NCI-H2196 treated with DMSO at 0.1 percent for 48 hours (cell line): Measurements from ENCODE around the gene PCBP3.
"Not testable (repeated sequence)": the region's sequence is repeated elsewhere in the genome, so short reads cannot be mapped to it uniquely, and the experiment has no call there.

Experiments
- DNase-seq: peaks from one replicate; lab custom pipeline; 2025; ENCODE audit not compliant: unreplicated experiment; lab: John Stamatoyannopoulos, UW

Gene PCBP3

DNA sequence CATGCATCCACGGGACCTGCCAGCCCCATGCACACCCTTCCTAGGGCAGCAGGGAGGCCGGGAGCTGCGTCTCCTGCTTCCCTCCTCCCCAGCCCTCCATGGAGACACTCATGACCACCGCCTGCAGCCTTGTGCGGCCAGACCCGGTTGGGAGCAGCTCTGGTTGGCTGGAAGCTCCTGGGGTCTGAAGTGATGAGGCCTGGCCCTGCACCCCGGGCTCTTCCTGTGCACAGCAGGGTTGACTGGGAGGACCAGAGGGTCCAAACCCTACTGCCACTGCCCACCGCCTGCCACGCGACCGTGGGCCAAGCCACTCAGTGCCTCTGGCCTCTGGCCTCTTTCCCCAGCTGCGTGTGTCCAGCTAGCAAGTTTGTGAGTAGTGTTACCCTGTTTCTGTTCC is 226.9 kb downstream of the PCBP3 start:
- DNase-seq = no peak

DNA sequence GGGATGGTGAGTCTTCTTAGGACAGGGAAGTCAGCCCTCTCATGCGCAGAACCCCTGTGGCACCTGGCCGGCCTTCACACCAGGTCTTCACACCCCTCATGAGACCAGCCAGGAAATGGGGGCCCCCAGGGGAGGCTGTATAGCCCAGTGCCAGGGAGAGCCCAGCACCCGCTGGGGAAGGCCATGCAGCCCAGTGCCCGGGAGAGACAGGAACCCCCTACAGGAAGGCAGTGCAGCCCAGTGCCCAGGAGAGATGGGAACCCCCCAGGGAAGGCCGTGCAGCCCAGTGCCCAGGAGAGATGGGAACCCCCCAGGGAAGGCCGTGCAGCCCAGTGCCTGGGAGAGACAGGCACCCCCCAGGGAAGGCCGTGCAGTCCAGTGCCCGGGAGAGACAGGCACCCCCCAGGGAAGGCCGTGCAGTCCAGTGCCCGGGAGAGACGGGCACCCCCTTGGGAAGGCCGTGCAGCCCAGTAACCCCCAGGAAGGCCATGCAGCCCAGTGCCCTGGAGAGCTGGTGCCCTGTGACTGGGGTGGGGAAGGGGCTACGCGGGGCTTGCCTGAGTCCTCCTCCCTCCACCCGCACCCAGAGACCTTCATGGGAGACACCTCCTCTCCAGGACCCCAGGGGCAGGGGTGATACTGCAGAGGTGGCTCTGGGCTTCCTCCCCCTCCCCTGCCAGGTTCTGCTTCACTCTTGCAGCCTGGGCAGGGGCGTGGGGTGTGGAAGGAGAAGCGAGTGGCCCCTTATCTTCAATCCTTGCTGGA is 227.5 kb downstream of the PCBP3 start:
- DNase-seq = no peak

DNA sequence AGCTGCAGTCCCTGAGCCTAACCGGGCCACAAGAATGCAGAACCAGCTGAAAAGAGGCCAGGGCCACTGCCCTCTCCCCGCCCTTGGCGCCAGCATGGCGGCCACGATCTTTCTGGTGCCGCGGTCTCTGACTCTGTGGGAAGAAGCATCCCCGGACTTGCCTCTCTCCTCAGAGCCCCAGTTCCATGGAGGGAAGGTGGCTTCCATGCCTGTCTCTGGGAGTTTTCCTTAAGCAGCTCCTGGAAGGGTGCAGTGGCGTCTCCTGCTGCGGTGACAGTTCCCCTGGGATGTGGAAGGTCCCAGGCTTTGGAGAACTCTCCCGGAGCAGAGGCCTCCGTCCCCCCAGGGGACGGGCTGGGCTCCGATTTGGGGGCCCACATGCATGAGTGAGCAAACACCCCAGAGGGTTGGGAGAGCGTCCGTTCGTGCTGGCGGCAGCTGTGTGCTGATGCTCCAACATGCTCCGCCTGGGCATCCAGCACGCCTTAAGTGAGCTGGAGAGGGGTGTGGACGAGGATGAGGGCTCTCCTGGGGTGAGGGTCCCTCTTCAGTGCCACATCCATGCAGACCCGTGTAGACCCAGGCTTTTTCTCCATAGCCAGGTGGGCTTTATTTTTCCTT is 228.2 kb downstream of the PCBP3 start:
- no peak for DNase-seq

DNA sequence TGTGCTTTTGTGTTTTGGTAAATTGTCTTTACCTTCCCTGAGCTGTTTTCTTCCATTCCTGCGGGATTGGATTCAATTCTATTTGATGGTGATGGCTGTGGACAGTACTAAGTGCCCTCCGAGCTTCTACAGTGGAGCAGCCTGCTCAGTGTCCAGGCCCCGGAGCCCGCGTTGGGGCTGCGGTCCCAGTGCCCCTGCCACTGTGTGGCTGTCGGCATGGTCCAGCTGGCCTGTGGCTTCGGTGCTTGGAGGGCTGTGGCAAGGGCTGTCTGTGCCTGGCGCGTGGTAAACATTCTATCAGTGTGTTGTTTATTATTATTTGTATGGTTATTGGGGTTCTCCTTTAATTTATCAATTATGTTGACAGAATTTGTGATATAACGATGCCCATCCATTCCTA is 228.9 kb downstream of the PCBP3 start:
- DNase-seq = no peak

DNA sequence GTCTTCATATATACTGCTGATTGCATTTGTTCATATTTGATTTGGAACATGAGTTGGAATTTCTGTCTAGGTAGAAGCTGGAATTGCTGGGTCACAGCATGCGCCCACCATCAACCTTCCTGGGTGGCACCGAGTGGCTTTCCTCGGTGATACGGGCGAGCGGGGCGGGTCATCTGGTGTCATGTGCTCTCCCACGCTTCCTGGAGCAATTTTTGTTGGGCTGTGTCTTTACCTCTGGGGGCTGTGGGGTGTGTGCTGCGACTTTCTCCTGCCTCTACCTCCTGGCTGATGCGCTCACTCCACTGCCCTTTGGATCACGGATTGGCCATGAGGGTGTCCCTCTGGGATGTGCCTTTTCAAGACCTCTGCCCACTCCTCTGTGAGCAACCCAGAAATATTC is 229.4 kb downstream of the PCBP3 start:
- DNase-seq = no peak

DNA sequence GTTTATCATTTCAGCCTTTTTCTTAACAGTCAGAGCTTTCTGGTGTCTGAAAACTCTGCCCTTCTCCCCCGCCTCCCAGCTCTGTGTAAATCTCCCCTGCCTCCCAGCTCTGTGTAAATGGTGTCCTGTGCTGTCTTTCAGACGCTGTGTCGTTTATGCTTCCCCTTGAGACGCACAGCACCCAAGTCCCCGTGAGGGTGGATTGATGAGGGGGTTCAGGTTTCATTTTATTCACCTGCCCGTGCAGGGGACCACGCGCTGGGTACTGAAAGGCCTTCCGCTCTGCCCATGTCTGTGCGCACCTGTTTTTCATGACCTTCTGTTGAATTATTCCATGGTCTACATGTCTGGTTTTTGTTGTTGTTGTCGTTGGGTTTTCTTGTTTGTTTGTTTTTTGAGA is 229.9 kb downstream of the PCBP3 start:
- no peak for DNase-seq

DNA sequence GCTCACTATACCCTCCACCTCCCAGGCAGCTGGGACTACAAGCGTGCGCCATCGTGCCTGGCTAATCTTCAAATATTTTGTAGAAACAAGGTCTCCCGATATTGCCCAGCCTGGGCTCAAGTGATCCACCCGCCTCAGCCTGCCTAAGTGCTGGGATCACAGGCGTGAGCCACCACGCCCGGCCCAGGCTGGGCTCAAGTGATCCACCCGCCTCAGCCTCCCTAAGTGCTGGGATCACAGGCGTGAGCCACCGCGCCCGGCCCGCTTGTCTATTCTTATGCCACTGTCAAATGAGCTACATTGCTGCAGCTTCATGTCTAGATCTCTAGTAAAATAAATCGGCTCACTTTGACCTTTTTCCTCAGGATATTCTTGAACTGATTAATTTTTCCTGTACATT is 230.3 kb downstream of the PCBP3 start:
- DNase-seq = no peak

DNA sequence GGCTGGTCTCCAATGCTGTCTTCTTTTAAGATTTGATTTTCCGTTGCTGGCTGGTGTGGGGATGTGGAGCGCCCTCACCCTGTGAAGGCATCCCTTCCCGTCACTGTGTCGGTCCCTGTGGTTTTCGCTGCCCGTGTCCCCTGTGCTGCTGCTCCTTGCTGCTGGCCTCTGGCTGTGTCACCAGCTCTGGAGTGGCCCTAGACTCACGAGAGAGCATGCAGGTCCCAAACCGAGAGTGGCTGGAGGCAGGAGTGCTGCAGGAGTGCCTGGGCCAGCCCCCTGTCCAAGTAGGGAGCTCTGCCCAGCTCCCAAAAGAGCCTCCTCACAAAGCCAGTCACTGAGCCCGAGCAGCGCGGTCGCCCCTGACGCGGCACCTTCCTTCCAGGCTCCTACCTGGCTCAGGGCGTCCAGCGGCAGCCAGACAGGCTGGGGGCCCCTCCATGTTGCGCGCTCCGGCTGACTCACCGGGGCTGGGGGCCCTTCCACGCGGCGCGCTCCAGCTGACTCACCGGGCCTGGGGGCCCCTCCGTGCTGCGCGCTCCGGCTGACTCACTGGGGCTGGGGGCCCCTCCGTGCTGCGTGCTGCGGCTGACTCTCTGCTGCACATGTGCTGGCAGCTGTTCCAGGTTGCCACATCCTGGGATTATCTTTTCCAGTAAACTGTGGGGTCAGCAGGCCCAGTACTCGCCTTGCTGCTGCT is 231.3 kb downstream of the PCBP3 start:
- no peak for DNase-seq

DNA sequence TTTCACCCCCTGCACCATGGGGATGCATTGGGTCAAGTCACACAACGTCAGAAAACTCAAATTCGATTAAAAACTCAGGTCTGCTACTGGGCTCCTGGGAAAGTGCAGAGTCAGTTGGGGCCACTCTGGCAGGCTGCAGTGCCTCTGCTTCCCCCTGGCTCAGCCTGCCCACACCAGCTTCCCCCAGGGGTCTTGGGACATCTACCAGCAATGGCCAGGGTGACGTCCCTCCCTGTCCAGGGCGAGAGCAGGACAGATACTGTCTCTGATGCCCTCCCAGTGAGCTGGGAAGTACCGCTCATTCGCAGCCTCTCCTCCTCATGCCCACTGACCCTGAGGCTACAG is 231.9 kb downstream of the PCBP3 start:
- no peak for DNase-seq

DNA sequence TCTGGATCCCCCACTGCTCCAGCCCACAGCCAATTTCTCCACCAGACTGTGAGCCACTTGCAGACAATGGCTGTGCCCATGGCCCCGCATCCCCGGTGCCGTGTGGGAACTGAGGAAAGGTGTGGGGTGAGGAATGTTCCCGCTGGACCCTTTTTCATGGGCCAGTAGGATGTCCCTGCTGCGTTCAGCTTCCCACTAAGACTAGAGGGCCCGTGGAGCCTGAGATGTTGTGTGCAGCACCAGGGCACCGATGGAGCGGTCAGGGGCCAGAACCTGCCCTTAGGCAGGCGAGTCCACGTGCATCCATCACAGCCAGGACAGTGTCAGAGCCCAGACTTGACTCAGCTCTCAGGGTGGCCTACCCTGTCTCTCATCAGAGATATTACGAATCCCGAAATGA is 232.4 kb downstream of the PCBP3 start:
- no peak for DNase-seq

DNA sequence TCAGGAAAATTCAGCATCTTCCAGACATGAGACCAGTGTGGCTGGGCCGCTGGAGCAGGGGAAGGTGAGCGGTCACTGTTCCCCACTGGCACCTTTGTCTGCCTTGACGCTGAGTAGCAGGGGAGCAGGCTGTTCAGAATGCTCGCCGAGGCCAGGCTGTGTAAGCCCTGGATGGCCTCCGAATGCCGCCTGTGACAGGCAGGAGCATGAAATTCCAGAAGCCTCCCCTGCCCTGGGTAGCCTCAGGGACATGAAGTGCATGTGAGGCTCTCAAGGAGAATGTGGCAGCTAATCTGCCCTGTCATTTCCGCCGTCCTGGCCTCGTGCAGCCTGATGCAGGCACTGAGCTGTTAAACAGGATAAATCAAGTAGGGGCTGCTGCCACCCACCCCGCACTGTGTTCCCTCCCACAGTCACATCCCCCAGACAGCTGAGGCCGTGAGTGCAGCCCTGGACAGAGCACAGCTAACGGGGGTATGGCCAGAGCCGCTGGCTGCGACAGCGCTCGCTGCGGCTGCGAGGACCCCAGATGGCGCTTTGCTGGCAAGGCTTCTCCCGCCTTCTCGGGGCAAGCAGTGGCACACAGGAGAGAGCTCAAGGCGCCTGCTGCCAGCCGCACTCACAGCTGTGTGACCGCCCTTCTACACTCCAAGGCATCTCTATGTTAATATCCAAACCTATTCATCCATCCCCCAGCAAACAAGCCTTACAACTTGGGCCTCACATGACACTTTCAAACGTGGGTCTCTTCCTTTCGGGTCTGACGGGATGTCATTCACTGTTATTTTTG is 233.1 kb downstream of the PCBP3 start:
- no peak for DNase-seq

DNA sequence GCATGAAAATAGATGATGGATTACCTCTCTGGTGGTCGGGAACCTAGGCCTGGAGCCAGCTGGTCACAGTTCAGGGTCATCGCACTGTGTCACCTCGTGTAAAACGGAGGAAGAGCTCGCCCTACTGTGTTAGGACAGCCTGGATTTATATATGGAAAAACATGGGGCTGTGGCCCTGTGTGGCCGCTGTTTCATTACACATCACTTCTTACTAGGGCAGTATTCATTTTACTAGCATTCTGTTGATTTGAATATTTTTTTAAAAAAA is 233.6 kb downstream of the PCBP3 start:
- DNase-seq = no peak

DNA sequence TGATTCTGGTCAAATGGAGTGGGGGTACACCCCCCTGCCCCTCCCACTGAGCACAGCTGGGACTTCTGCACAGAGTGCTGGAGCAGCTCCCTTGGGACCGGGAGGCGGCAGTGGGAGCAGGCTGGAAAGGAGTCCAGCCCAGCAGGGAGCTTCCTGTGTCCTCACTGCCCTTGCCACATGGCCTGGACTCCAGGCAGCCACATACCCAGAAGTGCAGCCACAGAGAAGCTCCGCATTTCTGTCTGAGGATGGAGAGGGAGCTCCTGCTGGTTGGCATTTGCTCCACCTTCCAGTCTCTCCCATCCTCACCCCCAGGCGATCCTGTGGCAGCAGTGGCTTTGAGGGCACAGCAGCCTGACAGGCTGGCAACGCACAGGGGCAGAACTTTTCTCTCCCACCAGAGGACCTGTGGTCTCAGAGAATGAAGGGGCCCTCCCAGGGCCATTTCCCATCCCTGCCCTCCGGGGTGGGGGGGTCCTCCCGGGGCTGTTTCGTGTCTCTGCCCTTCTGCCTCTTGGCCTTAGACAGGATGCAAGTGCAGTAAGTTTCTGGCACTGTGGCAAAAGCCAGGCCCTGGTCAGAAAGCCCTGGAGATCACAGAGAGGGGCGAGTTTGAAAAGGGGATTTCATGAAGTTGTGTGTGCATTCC is 234.4 kb downstream of the PCBP3 start:
- DNase-seq = no peak

DNA sequence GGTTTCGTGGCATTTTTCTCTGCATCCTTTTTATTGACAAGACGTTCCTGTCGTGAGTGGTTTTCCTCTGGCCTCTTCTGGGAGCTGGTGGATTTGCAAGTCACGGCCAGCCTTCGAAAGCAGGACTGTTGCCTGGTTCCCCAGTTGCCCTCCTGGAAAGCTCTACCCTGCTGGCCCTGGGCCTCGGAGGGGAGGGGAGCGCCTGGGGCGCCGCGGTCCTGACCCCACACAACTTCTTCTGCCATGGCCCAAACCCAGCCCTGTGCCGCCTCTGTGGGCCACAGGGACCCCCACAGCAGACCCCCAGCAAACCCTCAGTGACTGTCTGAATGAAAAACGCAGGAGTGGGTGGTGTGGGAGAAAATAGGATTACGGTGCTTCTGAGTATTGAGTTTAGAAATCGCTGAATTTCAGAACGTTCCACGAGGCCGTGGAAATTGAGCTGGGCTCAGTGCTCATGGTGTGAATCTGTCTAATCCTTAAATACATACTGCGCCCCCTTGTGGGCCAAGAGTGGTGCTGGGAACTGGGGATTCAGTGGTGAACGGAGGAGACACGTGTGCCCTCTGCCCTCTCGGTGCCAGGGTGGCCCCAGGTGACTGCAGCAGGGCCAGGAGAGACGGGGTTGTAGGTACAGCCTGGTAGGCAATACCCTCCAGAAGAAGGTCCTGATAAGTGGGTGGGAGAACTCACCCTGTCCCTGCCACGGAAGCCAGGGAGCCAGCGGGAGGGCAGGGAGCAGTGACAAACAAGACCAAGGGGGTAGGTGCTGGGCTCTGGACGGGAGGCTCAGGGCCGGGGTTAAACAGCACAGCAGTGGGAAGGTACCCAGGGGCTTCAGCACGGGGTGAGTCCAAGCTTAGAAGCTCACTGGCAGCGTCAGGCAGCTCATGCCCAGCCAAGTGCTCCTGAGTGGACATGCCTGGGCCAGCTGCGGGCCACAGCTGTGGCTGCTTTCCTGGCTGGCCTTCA is 236.9 kb downstream of the PCBP3 start:
- peak; percentile 6 for DNase-seq

DNA sequence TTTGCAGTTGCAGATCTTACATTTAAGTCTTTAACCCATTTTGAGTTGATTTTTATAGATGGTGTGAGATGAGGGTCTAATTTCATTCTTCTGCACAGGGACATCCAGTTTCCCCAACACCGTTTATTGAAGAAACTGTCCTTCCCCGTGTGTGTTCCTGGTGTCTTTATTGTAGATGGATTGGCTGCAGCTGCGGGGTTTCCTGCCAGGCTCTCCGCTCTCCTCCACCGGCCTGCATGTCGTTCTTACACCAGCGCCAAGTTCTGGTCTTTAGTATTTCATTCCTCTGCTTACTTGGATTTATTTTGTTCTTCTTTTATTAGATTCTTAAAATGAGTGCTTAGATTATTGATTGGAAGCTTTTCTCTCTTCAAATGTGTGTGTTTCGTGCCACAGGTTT is 239.1 kb downstream of the PCBP3 start:
- no peak for DNase-seq

DNA sequence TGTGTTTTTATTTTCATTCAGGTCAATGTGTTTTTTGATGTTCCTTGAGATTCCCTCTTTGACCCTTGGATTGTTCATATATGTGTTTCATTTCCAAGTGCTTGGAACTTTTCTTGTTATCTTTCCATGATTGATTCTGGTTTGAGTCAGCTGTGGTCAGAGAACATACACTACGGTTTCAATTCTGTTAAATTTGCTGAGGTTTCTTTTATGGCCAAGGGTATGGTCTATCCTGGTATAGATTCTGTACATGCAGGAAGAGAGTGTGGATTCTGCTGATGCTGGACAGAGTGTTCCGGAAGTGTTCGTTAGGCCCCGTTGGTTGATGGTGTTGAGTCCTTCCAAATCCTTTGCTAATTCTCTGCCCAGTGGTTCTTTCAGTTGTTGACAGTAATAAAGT is 239.6 kb downstream of the PCBP3 start:
- DNase-seq = no peak

DNA sequence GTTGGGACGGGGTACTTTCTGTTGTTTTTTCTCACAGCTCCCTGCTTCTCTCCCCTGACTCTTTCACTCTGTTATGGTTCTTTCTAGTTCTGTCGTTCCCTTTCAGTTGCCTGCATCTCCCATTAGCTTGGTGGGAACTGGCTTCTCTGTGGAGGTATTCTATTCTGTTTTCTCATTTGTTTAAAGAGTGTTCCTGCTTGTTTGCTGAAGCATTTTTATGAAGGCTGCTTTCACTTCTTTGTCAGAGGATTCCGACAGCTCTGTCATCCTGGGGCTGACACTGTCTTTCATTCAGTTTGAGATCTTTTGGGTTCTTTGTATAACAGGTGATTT is 242.0 kb downstream of the PCBP3 start:
- no peak for DNase-seq

DNA sequence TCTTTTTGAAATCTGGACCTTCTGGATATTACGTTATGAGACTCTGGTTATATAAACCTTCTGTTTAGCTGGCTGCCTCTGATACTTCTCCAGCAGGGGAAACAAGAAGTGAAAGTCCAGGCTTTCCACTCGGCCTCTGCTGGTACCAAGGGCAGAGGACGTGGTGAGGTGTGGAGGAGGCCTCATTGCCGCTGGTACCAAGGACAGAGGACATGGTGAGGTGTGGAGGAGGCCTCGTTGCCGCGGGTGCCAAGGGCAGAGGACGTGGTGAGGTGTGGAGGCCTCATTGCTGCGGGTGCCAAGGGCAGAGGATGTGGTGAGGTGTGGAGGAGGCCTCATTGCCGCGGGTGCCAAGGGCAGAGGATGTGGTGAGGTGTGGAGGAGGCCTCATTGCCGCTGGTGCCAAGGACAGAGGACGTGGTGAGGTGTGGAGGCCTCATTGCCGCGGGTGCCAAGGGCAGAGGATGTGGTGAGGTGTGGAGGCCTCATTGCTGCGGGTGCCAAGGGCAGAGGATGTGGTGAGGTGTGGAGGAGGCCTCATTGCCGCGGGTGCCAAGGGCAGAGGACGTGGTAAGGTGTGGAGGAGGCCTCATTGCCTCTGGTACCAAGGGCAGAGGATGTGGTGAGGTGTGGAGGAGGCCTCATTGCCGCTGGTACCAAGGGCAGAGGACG is 242.5 kb downstream of the PCBP3 start:
- not testable (repeated sequence) for DNase-seq

DNA sequence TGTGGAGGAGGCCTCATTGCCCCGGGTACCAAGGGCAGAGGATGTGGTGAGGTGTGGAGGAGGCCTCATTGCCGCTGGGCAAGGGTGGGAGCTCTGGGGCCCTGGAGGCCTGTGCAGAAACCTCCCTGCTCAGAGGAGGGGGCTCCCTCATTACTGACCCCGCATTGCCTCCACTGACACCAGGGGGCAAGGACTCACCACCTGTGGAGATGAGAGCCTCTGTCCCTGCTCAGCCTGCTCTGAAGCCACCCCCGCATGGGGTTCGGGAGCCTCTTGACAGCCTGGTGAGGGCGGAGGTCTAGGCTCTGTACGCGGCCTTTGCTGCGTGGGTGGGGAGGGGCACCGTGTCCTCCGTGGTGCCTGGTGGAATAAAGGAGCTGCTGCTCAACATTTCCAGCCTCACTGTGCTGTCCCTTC is 243.1 kb downstream of the PCBP3 start:
- DNase-seq = no peak

DNA sequence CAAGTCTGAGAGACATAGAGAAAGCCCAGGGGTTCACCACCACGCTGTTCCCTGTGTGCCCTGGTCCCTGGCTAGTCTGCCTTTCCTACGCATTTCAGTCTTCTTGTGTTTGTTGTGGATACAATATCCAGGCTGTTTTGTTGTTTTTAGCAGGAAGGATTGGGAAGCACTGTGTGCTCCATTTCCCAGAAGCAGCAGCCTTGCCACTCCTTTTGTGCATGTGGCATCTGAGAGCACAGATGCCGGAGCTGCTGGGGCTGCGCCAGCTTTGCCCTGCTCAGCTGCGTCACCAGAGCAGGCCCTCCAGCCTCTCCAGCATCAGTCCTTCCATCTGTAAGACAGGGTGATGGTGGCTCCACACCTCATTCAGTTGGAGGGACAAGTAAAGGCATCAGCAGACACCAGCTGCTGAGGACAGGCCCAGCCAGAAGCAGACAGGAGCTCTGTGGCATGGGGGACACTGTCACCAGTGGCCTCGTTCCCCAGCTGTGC is 243.6 kb downstream of the PCBP3 start:
- peak; percentile 46 for DNase-seq
